ENCODE results near the gene LSAMP. TPM values are rescaled to one million over a fixed set of nuclear protein-coding genes. Genes with fewer than 3 reads are reported as not detected.

Gene LSAMP
- total RNA-seq, 1 donor from 2014 or later: 4.4 TPM

- Mint-ChIP-seq H3K27ac (ENCODE audit: unreplicated experiment) (no peak overlapping the region), H3K36me3 (ENCODE audit: unreplicated experiment) (no peaks in the 10 kb centered on the region), H3K9me3 (ENCODE audit: unreplicated experiment) (no peaks in the 10 kb centered on the region), H3K4me3 (ENCODE audit: unreplicated experiment) (no peak overlapping the region), H3K4me1 (ENCODE audit: unreplicated experiment) (no peaks in the 10 kb centered on the region), H3K27me3 (ENCODE audit: unreplicated experiment) (peaks cover 34% of the 10 kb centered on the region)
- DNase-seq (ENCODE audit: extremely low spot score, unreplicated experiment): no peak
- no peak for TF ChIP-seq CTCF (IDR thresholded peaks at IDR 0.05)
These were observed 512.5 kb downstream of the LSAMP start for GRCh38 chr3:115932807-115933206.

GRCh38 chr3:115931581-115931980 is 513.7 kb downstream of the LSAMP start:
- Mint-ChIP-seq H3K27ac (ENCODE audit: unreplicated experiment) (no peak overlapping the region), H3K4me1 (ENCODE audit: unreplicated experiment) (no peaks in the 10 kb centered on the region), H3K27me3 (ENCODE audit: unreplicated experiment) (peaks cover 40% of the 10 kb centered on the region), H3K4me3 (ENCODE audit: unreplicated experiment) (no peak overlapping the region), H3K36me3 (ENCODE audit: unreplicated experiment) (no peaks in the 10 kb centered on the region), H3K9me3 (ENCODE audit: unreplicated experiment) (no peaks in the 10 kb centered on the region)
- no peak for TF ChIP-seq CTCF (IDR thresholded peaks at IDR 0.05)
- no peak for DNase-seq (ENCODE audit: extremely low spot score, unreplicated experiment)

- peaks cover 36% of the 10 kb centered on the region for H3K27me3 Mint-ChIP-seq (ENCODE audit: unreplicated experiment)
- H3K4me1 Mint-ChIP-seq (ENCODE audit: unreplicated experiment): no peaks in the 10 kb centered on the region
These were observed 514.4 kb downstream of the LSAMP start for GRCh38 chr3:115930922-115931321.

GRCh38 chr3:115930168-115930567 is 515.1 kb downstream of the LSAMP start:
- Mint-ChIP-seq H3K9me3 (ENCODE audit: unreplicated experiment) (no peaks in the 10 kb centered on the region), H3K36me3 (ENCODE audit: unreplicated experiment) (no peaks in the 10 kb centered on the region), H3K27me3 (ENCODE audit: unreplicated experiment) (peaks cover 35% of the 10 kb centered on the region), H3K27ac (ENCODE audit: unreplicated experiment) (no peak overlapping the region), H3K4me1 (ENCODE audit: unreplicated experiment) (no peaks in the 10 kb centered on the region), H3K4me3 (ENCODE audit: unreplicated experiment) (no peak overlapping the region)
- DNase-seq (ENCODE audit: extremely low spot score, unreplicated experiment): no peak
- no peak for TF ChIP-seq CTCF (IDR thresholded peaks at IDR 0.05)

More at GRCh38 chr3:115930922-115931321, 514.4 kb downstream of the LSAMP start:
- H3K9me3 Mint-ChIP-seq (ENCODE audit: unreplicated experiment): no peaks in the 10 kb centered on the region
- H3K27ac Mint-ChIP-seq (ENCODE audit: unreplicated experiment): no peak overlapping the region
- no peaks in the 10 kb centered on the region for H3K36me3 Mint-ChIP-seq (ENCODE audit: unreplicated experiment)
- no peak overlapping the region for H3K4me3 Mint-ChIP-seq (ENCODE audit: unreplicated experiment)
- no peak for TF ChIP-seq CTCF (IDR thresholded peaks at IDR 0.05)
- DNase-seq (ENCODE audit: extremely low spot score, unreplicated experiment): no peak

GRCh38 chr3:115928376-115928775 is 516.9 kb downstream of the LSAMP start:
- Mint-ChIP-seq H3K9me3 (ENCODE audit: unreplicated experiment) (no peaks in the 10 kb centered on the region), H3K4me1 (ENCODE audit: unreplicated experiment) (no peaks in the 10 kb centered on the region), H3K4me3 (ENCODE audit: unreplicated experiment) (no peak overlapping the region), H3K27ac (ENCODE audit: unreplicated experiment) (no peak overlapping the region), H3K36me3 (ENCODE audit: unreplicated experiment) (no peaks in the 10 kb centered on the region), H3K27me3 (ENCODE audit: unreplicated experiment) (peaks cover 28% of the 10 kb centered on the region)
- DNase-seq (ENCODE audit: extremely low spot score, unreplicated experiment): no peak
- no peak for TF ChIP-seq CTCF (IDR thresholded peaks at IDR 0.05)

Data from osteocyte (in vitro differentiated cells).